WTC11 (cell line): ENCODE measurements around the gene RABAC1.

Source experiments
- CREB1 ChIP-seq: sonication (generic); formaldehyde crosslinking; IDR thresholded peaks from 2 replicates; pipeline ENCODE4 v1.8.0; 2023; ENCODE audit warnings: mild to moderate bottlenecking, missing genetic modification reagents
- ETV6 ChIP-seq: sonication (generic); formaldehyde crosslinking; IDR thresholded peaks from 2 replicates; pipeline ENCODE4 v1.8.1; 2022; ENCODE audit warnings: mild to moderate bottlenecking, missing genetic modification reagents
- GRHL2 ChIP-seq: fragments of 250-450 bp; sonication (Bioruptor Pico); IDR thresholded peaks from 2 replicates; pipeline ENCODE4 v1.8.0; 2022; ENCODE audit warnings: mild to moderate bottlenecking, moderate library complexity; ENCODE audit not compliant: insufficient replicate concordance, severe bottlenecking
- NFATC4 ChIP-seq: fragments of 250-450 bp; sonication (Bioruptor Pico); IDR thresholded peaks from 2 replicates; pipeline ENCODE4 v1.9.0; 2021; ENCODE audit warnings: mild to moderate bottlenecking
- TEAD4 ChIP-seq: sonication (generic); formaldehyde crosslinking; IDR thresholded peaks from 2 replicates; pipeline ENCODE4 v1.8.0; 2022; ENCODE audit warnings: mild to moderate bottlenecking, missing genetic modification reagents
- TP53 ChIP-seq: sonication (generic); formaldehyde crosslinking; IDR thresholded peaks from 2 replicates; pipeline ENCODE4 v1.8.1; 2023; ENCODE audit warnings: mild to moderate bottlenecking, missing genetic modification reagents
- ZNF121 ChIP-seq: sonication (generic); formaldehyde crosslinking; IDR thresholded peaks from 2 replicates; pipeline ENCODE4 v1.8.0; 2023; ENCODE audit warnings: missing genetic modification reagents
- ZNF281 ChIP-seq: sonication (generic); formaldehyde crosslinking; IDR thresholded peaks from 2 replicates; pipeline ENCODE4 v1.8.0; 2023; ENCODE audit warnings: mild to moderate bottlenecking, missing genetic modification reagents
- TF ChIP-seq, protein P1 (sequence below): sonication (generic); formaldehyde crosslinking; IDR thresholded peaks from 2 replicates; pipeline ENCODE4 v1.8.1; 2023; ENCODE audit warnings: mild to moderate bottlenecking, missing genetic modification reagents, moderate library complexity
- TF ChIP-seq, protein P2 (sequence below): fragments of 200-600 bp; IDR thresholded peaks from 2 replicates; pipeline ENCODE4 v1.8.0; 2022; ENCODE audit warnings: antibody characterized with exemption
- TF ChIP-seq, protein P3 (sequence below): sonication (generic); formaldehyde crosslinking; IDR thresholded peaks from 2 replicates; pipeline ENCODE4 v1.8.1; 2023; ENCODE audit warnings: mild to moderate bottlenecking, missing genetic modification reagents

DNA sequence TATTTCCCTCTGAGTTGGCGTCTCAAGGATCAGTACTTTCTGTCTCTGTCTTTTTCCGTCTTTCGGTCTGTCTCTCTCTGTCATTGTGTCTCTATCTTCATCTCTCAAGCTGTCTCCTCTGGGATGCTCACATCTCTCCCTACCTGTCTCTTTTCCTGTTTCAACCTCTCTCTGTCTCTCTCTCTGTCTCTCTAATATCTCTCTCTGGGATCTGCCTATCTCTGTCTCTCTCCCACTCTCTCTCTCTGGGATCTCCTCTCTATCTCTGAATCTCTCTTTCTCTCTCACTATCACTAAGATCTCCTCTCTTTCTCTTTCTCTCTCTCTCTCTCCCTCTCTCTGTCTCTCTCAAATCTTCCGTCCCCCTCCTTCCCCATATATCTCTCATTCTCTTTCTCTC, 30.9 kb upstream of the RABAC1 start:
- TF ChIP-seq TEAD4 (no peak), TP53 (CRISPR knock-in tag) (no peak), CREB1 (CRISPR knock-in tag) (no peak), GRHL2 (no peak), NFATC4 (CRISPR knock-in tag) (no peak), ZNF121 (no peak), ETV6 (CRISPR knock-in tag) (no peak), ZNF281 (CRISPR knock-in tag) (no peak)
- TF ChIP-seq, protein P1, sequence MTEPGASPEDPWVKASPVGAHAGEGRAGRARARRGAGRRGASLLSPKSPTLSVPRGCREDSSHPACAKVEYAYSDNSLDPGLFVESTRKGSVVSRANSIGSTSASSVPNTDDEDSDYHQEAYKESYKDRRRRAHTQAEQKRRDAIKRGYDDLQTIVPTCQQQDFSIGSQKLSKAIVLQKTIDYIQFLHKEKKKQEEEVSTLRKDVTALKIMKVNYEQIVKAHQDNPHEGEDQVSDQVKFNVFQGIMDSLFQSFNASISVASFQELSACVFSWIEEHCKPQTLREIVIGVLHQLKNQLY = no peak
- TF ChIP-seq, protein P2, sequence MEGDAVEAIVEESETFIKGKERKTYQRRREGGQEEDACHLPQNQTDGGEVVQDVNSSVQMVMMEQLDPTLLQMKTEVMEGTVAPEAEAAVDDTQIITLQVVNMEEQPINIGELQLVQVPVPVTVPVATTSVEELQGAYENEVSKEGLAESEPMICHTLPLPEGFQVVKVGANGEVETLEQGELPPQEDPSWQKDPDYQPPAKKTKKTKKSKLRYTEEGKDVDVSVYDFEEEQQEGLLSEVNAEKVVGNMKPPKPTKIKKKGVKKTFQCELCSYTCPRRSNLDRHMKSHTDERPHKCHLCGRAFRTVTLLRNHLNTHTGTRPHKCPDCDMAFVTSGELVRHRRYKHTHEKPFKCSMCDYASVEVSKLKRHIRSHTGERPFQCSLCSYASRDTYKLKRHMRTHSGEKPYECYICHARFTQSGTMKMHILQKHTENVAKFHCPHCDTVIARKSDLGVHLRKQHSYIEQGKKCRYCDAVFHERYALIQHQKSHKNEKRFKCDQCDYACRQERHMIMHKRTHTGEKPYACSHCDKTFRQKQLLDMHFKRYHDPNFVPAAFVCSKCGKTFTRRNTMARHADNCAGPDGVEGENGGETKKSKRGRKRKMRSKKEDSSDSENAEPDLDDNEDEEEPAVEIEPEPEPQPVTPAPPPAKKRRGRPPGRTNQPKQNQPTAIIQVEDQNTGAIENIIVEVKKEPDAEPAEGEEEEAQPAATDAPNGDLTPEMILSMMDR = no peak
- TF ChIP-seq, protein P3, sequence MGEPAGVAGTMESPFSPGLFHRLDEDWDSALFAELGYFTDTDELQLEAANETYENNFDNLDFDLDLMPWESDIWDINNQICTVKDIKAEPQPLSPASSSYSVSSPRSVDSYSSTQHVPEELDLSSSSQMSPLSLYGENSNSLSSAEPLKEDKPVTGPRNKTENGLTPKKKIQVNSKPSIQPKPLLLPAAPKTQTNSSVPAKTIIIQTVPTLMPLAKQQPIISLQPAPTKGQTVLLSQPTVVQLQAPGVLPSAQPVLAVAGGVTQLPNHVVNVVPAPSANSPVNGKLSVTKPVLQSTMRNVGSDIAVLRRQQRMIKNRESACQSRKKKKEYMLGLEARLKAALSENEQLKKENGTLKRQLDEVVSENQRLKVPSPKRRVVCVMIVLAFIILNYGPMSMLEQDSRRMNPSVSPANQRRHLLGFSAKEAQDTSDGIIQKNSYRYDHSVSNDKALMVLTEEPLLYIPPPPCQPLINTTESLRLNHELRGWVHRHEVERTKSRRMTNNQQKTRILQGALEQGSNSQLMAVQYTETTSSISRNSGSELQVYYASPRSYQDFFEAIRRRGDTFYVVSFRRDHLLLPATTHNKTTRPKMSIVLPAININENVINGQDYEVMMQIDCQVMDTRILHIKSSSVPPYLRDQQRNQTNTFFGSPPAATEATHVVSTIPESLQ (CRISPR knock-in tag) = no peak
